Activated T-cell treated with anti-CD3 and anti-CD28 coated beads, Interleukin-2, amount 50 U/mL, for 24 hours (primary cell): ENCODE measurements around the gene EHBP1L1.

Experiments used
- DNase-seq: peaks from one replicate; pipeline ENCODE4 v3.0.0-alpha.2; 2020
- H3K27ac Mint-ChIP-seq: 2 replicates; pipeline ENCODE4 v1.8.0; 2020; ENCODE audit warnings: mild to moderate bottlenecking, mixed read lengths
- H3K27me3 Mint-ChIP-seq: 2 replicates; pipeline ENCODE4 v1.8.0; 2020; ENCODE audit warnings: mixed read lengths
- H3K36me3 Mint-ChIP-seq: 2 replicates; pipeline ENCODE4 v1.8.0; 2020; ENCODE audit warnings: low read depth, mixed read lengths
- H3K4me1 Mint-ChIP-seq: 2 replicates; pipeline ENCODE4 v1.8.0; 2020; ENCODE audit warnings: low read depth, mixed read lengths
- H3K4me3 Mint-ChIP-seq: 2 replicates; pipeline ENCODE4 v1.8.0; 2020; ENCODE audit warnings: mild to moderate bottlenecking, moderate library complexity, mixed read lengths
- H3K9me3 Mint-ChIP-seq: 2 replicates; pipeline ENCODE4 v1.8.0; 2020; ENCODE audit warnings: mixed read lengths

The EHBP1L1 gene

GRCh38 chr11:65575568-65576231 lies at the start of gene EHBP1L1:
Gene EHBP1L1 (plus strand): TSS chr11:65576053. CDS start chr11:65576303, 250 bp downstream.
- Mint-ChIP-seq H3K4me1 (peaks cover 60% of the 10 kb centered on the region), H3K27ac (peak within 1 kb of the TSS; percentile 98), H3K4me3 (peak within 1 kb of the TSS; percentile 88), H3K9me3 (no peaks in the 10 kb centered on the region), H3K36me3 (peaks cover 78% of the 10 kb centered on the region), H3K27me3 (no peaks in the 10 kb centered on the region)
- DNase-seq: peak; percentile 83

GRCh38 chr11:65526744-65527143 lies 49.1 kb upstream of the EHBP1L1 start:
- no peak for DNase-seq
- Mint-ChIP-seq H3K9me3 (no peaks in the 10 kb centered on the region), H3K27ac (peak overlapping the region; percentile 47), H3K4me3 (peak overlapping the region; percentile 87), H3K4me1 (peaks cover 62% of the 10 kb centered on the region), H3K27me3 (no peaks in the 10 kb centered on the region), H3K36me3 (peaks cover 58% of the 10 kb centered on the region)

DNA sequence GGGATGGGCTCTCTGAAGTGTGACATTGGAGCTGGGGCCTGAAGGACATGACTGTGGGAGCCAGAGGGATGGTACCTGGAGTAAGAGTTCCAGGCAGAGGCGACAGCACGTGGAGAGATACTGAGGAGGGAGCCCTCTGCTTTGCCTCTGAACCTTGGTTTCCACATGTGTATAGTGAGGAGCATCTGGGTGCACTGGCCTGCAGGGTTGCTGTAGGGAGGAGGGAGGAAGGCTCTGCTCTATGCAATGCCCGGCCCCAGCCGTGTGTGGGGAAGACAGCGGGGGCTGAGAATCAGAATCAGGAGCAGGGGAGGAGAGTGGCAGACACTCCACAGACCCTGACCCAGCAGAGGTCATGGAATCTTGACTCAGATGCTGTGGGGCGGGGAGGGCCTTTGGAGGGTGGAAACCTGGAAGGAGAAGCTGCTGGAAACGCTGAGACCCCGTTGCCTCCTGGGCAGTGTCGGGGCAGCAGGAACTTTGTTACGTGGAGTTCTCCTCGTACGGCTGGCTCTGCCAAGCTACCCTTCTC lies 47.0 kb upstream of the EHBP1L1 start:
- Mint-ChIP-seq H3K27ac (peak overlapping the region; percentile 57), H3K36me3 (peaks cover 79% of the 10 kb centered on the region), H3K4me3 (no peak overlapping the region), H3K4me1 (peaks cover 41% of the 10 kb centered on the region), H3K27me3 (no peaks in the 10 kb centered on the region), H3K9me3 (no peaks in the 10 kb centered on the region)
- DNase-seq: no peak

DNA sequence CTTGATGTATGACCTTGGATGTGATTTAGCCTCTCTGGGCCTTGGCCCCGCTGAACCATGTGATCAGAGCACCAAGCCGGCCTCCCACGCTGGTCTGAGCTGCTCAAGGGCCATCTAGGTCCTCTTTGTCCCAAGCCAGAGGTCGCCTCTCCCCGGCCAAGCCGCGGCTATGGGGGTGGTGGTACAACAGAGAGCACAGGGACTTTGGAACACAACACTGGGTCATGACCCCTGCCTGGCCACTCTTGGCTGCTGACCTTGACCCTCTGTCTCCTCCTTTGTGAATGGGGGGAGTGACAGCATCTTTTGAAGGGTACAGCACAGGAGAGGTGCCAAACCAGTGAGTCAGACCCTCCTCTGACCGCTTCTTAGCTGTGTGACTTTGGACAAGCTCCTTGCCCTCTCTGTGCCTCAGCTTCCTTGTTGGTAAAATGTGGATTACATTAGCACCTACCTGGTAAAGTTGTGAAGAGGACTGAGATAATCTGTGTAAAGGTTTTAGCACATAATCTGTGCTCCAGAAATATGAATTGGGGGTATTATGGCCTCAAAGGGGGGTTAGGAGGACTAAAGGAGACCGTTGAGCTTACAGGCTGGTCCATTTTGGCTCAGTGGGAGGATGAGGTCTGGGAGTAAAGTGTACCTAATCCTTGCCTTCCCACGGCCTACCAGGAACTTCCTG lies 46.2 kb upstream of the EHBP1L1 start:
- peaks cover 34% of the 10 kb centered on the region for H3K4me1 Mint-ChIP-seq
- no peak for DNase-seq
- H3K36me3 Mint-ChIP-seq: peaks cover 84% of the 10 kb centered on the region
- H3K4me3 Mint-ChIP-seq: no peak overlapping the region
- H3K9me3 Mint-ChIP-seq: no peaks in the 10 kb centered on the region
- peak overlapping the region; percentile 27 for H3K27ac Mint-ChIP-seq
- H3K27me3 Mint-ChIP-seq: no peaks in the 10 kb centered on the region

- Mint-ChIP-seq H3K4me1 (peaks cover 33% of the 10 kb centered on the region), H3K4me3 (no peak overlapping the region), H3K27ac (peak overlapping the region; percentile 27), H3K36me3 (peaks cover 88% of the 10 kb centered on the region), H3K27me3 (no peaks in the 10 kb centered on the region), H3K9me3 (no peaks in the 10 kb centered on the region)
- no peak for DNase-seq
Measured at GRCh38 chr11:65530157-65530496, 45.7 kb upstream of the EHBP1L1 start.

DNA sequence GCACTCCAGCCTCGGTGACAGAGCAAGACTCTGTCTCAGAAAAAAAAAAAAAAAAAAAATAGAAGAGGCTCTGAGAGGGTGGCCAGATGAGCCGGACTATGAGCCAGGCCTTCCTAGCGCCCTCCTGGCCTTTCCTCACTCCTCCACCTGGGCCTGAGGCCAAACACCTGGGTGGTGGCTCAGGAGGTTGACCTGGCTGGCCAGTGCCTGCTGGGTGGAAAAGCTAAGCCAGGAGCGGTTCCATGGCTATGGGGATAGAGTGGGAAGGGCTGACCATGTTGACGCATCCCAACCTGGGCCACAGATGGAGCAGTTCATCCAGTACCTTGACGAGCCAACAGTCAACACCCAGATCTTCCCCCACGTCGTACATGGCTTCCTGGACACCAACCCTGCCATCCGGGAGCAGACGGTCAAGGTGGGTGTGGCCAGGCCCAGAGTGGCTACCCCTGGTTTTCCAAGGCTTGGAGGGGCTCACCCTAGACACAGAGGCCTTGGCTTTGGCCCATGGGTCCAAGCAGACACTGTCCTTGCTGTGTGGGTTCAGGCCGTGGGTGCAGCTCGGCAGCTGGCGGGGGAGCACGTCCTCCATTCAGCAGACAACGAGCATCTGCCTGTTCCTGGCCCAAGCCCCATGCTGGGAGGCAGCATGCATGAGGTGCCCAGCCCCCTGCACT lies 43.3 kb upstream of the EHBP1L1 start:
- Mint-ChIP-seq H3K27me3 (no peaks in the 10 kb centered on the region), H3K4me1 (peaks cover 17% of the 10 kb centered on the region), H3K4me3 (no peak overlapping the region), H3K27ac (no peak overlapping the region), H3K9me3 (no peaks in the 10 kb centered on the region), H3K36me3 (peaks cover 87% of the 10 kb centered on the region)
- DNase-seq: no peak

DNA sequence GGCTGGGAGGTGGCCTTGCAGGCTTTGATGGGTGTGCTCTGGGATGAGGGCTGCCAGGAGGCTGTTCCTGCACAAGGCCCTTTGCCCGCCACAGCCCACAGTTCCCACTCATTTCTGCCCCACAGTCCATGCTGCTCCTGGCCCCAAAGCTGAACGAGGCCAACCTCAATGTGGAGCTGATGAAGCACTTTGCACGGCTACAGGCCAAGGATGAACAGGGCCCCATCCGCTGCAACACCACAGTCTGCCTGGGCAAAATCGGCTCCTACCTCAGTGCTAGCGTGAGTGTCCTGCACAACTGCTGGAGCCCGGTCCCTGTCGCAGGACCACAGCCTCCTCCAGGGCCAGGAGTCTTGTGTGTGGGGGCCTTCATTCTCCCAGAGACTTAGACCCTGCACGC lies 40.8 kb upstream of the EHBP1L1 start:
- H3K9me3 Mint-ChIP-seq: no peaks in the 10 kb centered on the region
- no peak overlapping the region for H3K27ac Mint-ChIP-seq
- peaks cover 82% of the 10 kb centered on the region for H3K36me3 Mint-ChIP-seq

GRCh38 chr11:65536412-65537295 lies 39.2 kb upstream of the EHBP1L1 start:
- peaks cover 14% of the 10 kb centered on the region for H3K4me1 Mint-ChIP-seq
- no peak for DNase-seq
- no peaks in the 10 kb centered on the region for H3K27me3 Mint-ChIP-seq
- H3K9me3 Mint-ChIP-seq: no peaks in the 10 kb centered on the region
- peak overlapping the region; percentile 66 for H3K27ac Mint-ChIP-seq
- no peak overlapping the region for H3K4me3 Mint-ChIP-seq
- peaks cover 67% of the 10 kb centered on the region for H3K36me3 Mint-ChIP-seq

More for the DNA sequence above, 40.8 kb upstream of the EHBP1L1 start:
- peaks cover 4% of the 10 kb centered on the region for H3K4me1 Mint-ChIP-seq
- DNase-seq: no peak
- H3K27me3 Mint-ChIP-seq: no peaks in the 10 kb centered on the region
- H3K4me3 Mint-ChIP-seq: no peak overlapping the region

DNA sequence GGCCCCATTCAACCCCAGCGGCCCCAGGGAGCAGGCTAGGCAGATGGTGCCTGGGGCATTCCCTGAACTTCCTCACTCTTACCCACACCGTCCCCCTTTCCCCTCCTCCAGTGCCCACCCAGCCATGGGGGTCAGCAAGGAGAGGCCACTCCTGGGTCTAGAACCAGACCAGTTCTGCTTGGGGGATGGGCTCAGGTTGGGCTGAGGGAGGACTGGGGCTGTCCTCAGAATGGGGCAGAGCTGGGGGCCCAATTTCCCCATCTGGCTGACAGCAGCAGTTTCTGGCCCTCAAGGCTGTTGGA lies 38.6 kb upstream of the EHBP1L1 start:
- H3K27me3 Mint-ChIP-seq: no peaks in the 10 kb centered on the region
- no peaks in the 10 kb centered on the region for H3K9me3 Mint-ChIP-seq
- peak overlapping the region; percentile 66 for H3K27ac Mint-ChIP-seq
- H3K4me3 Mint-ChIP-seq: no peak overlapping the region
- DNase-seq: no peak
- peaks cover 64% of the 10 kb centered on the region for H3K36me3 Mint-ChIP-seq
- H3K4me1 Mint-ChIP-seq: peaks cover 19% of the 10 kb centered on the region

DNA sequence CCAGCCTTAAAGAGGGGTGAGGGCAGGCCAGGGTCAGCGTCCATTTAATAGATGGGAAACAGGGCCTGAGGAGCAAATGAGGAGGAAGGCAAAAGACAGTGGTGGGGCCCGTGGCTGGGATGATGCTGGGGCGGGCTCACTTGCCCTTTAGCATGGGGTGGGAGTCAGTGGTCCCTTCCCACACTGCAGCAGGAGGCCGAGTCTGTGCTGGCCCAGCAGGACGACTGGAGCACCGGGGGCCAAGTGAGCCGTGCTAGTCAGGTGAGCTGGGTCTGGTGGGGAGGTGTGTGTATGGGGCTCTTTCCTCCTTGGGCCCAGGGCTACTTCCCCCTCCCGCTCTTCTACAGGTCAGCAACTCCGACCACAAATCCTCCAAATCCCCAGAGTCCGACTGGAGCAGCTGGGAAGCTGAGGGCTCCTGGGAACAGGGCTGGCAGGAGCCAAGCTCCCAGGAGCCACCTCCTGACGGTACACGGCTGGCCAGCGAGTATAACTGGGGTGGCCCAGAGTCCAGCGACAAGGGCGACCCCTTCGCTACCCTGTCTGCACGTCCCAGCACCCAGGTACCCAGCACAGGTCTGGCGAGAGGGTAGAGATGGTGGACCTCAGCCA lies 38.1 kb upstream of the EHBP1L1 start:
- peaks cover 62% of the 10 kb centered on the region for H3K36me3 Mint-ChIP-seq
- H3K4me1 Mint-ChIP-seq: peaks cover 19% of the 10 kb centered on the region
- DNase-seq: no peak
- H3K4me3 Mint-ChIP-seq: no peak overlapping the region
- peak overlapping the region; percentile 66 for H3K27ac Mint-ChIP-seq
- no peaks in the 10 kb centered on the region for H3K9me3 Mint-ChIP-seq
- no peaks in the 10 kb centered on the region for H3K27me3 Mint-ChIP-seq

- Mint-ChIP-seq H3K9me3 (no peaks in the 10 kb centered on the region), H3K27ac (peak overlapping the region; percentile 72), H3K4me3 (peak overlapping the region; percentile 47), H3K4me1 (peaks cover 19% of the 10 kb centered on the region), H3K27me3 (no peaks in the 10 kb centered on the region), H3K36me3 (peaks cover 59% of the 10 kb centered on the region)
- no peak for DNase-seq
Measured at GRCh38 chr11:65538232-65538914, 37.5 kb upstream of the EHBP1L1 start.

GRCh38 chr11:65538915-65539743 lies 36.7 kb upstream of the EHBP1L1 start:
- Mint-ChIP-seq H3K4me1 (peaks cover 21% of the 10 kb centered on the region), H3K9me3 (no peaks in the 10 kb centered on the region), H3K4me3 (peak overlapping the region; percentile 52), H3K27ac (peak overlapping the region; percentile 11), H3K27me3 (no peaks in the 10 kb centered on the region), H3K36me3 (peaks cover 57% of the 10 kb centered on the region)
- no peak for DNase-seq
